ENCODE measurements around the gene CHPT1.
A peak's percentile ranks its signal among the peaks of the same experiment; 100 is the strongest.
"Not testable (repeated sequence)": the region's sequence is repeated elsewhere in the genome, so short reads cannot be mapped to it uniquely, and the experiment has no call there.

CHPT1 gene

GRCh38 chr12:101697197-101697929 is at the start of gene CHPT1:
CHPT1 (plus strand) TSS chr12:101697640; CDS start chr12:101697862, 222 bp downstream.
- DNase-seq (ENCODE audit: low spot score) = peak; percentile 32

GRCh38 chr12:101647711-101648110 is 49.7 kb upstream of the CHPT1 start:
- no peak for DNase-seq (ENCODE audit: low spot score)

- DNase-seq (ENCODE audit: low spot score) = no peak
Measured at GRCh38 chr12:101648195-101648594, 49.2 kb upstream of the CHPT1 start.

- DNase-seq (ENCODE audit: low spot score) = no peak
Measured at GRCh38 chr12:101650346-101651117, 46.9 kb upstream of the CHPT1 start.

GRCh38 chr12:101653030-101653429 is 44.4 kb upstream of the CHPT1 start:
- DNase-seq (ENCODE audit: low spot score) = no peak

GRCh38 chr12:101653503-101653902 is 43.9 kb upstream of the CHPT1 start:
- no peak for DNase-seq (ENCODE audit: low spot score)

GRCh38 chr12:101654442-101654841 is 43.0 kb upstream of the CHPT1 start:
- DNase-seq (ENCODE audit: low spot score) = no peak

GRCh38 chr12:101655393-101655792 is 42.0 kb upstream of the CHPT1 start:
- no peak for DNase-seq (ENCODE audit: low spot score)

GRCh38 chr12:101660662-101661061 is 36.8 kb upstream of the CHPT1 start:
- DNase-seq (ENCODE audit: low spot score) = not testable (repeated sequence)

GRCh38 chr12:101663298-101663697 is 34.1 kb upstream of the CHPT1 start:
- DNase-seq (ENCODE audit: low spot score) = no peak

- DNase-seq (ENCODE audit: low spot score) = no peak
Measured at GRCh38 chr12:101664992-101665391, 32.4 kb upstream of the CHPT1 start.

GRCh38 chr12:101666052-101666728 is 31.2 kb upstream of the CHPT1 start:
- DNase-seq (ENCODE audit: low spot score) = no peak

- no peak for DNase-seq (ENCODE audit: low spot score)
Measured at GRCh38 chr12:101667591-101667990, 29.8 kb upstream of the CHPT1 start.

GRCh38 chr12:101670007-101670671 is 27.3 kb upstream of the CHPT1 start:
- DNase-seq (ENCODE audit: low spot score) = peak; percentile 4

GRCh38 chr12:101671157-101671791 is 26.2 kb upstream of the CHPT1 start:
- no peak for DNase-seq (ENCODE audit: low spot score)

GRCh38 chr12:101671833-101672232 is 25.6 kb upstream of the CHPT1 start:
- DNase-seq (ENCODE audit: low spot score) = no peak

GRCh38 chr12:101675555-101675954 is 21.9 kb upstream of the CHPT1 start:
- no peak for DNase-seq (ENCODE audit: low spot score)

- not testable (repeated sequence) for DNase-seq (ENCODE audit: low spot score)
Measured at GRCh38 chr12:101676497-101676896, 20.9 kb upstream of the CHPT1 start.

GRCh38 chr12:101678081-101678480 is 19.4 kb upstream of the CHPT1 start:
- DNase-seq (ENCODE audit: low spot score) = no peak

GRCh38 chr12:101680240-101680639 is 17.2 kb upstream of the CHPT1 start:
- DNase-seq (ENCODE audit: low spot score) = no peak

GRCh38 chr12:101680647-101681046 is 16.8 kb upstream of the CHPT1 start:
- DNase-seq (ENCODE audit: low spot score) = no peak

GRCh38 chr12:101681627-101682026 is 15.8 kb upstream of the CHPT1 start:
- not testable (repeated sequence) for DNase-seq (ENCODE audit: low spot score)

Data from hepatic stellate cell (primary cell).